Esophagus muscularis mucosa (tissue), 4 donors: ENCODE results near the gene INTS13.

Experiments
- EP300 ChIP-seq: sonication (generic); formaldehyde crosslinking; IDR thresholded peaks from one replicate; pipeline ENCODE4 v1.6.1; 2017; ENCODE audit warnings: antibody characterized with exemption
- POLR2A ChIP-seq: fragments of 450-650 bp; IDR thresholded peaks from one replicate; pipeline ENCODE4 v1.6.1; 2017; ENCODE audit warnings: antibody characterized with exemption, moderate library complexity, mild to moderate bottlenecking, low read depth
- POLR2AphosphoS5 ChIP-seq, 2 donors: sonication (generic); formaldehyde crosslinking; IDR thresholded peaks; one replicate each; pipeline ENCODE4 v1.6.1; 2017; ENCODE audit warnings: antibody characterized with exemption in 2 of 2
- TF ChIP-seq, protein P1 (sequence below), 3 experiments: fragments of 200-600 bp in 2 of 3; fragments of 450-650 bp in 1 of 3; sonication (generic) in 2 of 3; IDR thresholded peaks; one replicate each; pipeline ENCODE4 v1.5.1; 2017 to 2019; ENCODE audit warnings: antibody characterized with exemption in 3 of 3, mild to moderate bottlenecking in 2 of 3, moderate library complexity in 1 of 3

DNA sequence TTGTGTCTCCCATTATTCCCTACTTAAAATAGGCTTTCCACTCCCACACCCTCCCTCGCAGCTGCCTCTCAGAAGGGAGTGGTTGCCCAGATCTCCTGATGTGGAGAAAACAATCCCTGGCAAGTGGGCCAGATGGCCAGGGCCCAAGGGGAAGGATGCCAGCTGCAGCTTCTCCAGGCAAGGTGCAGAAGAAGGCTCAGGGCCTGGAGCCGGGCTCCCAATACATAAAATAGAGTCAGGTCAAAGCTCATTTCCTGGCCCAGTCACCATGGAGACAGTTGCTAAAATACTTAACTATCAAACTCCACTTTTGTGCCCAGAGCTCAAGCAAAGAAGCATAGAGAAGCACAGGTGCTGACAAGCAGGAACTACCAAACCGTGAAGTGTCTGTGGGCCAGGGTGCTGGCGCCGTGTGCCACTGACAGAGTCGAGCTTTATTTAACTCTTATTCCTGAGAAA is 59.1 kb downstream of the INTS13 start:
- TF ChIP-seq, protein P1, sequence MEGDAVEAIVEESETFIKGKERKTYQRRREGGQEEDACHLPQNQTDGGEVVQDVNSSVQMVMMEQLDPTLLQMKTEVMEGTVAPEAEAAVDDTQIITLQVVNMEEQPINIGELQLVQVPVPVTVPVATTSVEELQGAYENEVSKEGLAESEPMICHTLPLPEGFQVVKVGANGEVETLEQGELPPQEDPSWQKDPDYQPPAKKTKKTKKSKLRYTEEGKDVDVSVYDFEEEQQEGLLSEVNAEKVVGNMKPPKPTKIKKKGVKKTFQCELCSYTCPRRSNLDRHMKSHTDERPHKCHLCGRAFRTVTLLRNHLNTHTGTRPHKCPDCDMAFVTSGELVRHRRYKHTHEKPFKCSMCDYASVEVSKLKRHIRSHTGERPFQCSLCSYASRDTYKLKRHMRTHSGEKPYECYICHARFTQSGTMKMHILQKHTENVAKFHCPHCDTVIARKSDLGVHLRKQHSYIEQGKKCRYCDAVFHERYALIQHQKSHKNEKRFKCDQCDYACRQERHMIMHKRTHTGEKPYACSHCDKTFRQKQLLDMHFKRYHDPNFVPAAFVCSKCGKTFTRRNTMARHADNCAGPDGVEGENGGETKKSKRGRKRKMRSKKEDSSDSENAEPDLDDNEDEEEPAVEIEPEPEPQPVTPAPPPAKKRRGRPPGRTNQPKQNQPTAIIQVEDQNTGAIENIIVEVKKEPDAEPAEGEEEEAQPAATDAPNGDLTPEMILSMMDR (IDR thresholded peaks at IDR 0.05): no peak
- no peak for TF ChIP-seq POLR2A
- TF ChIP-seq POLR2AphosphoS5 (IDR thresholded peaks at IDR 0.05): peak in 1 of 2 donors; percentile 75
- TF ChIP-seq EP300: no peak
